Neural progenitor cell (in vitro differentiated cells): ENCODE measurements around the gene RBMY1B. TPM values are rescaled to one million over a fixed set of nuclear protein-coding genes. Genes with fewer than 3 reads are reported as not detected.
"Not testable (repeated sequence)": the region's sequence is repeated elsewhere in the genome, so short reads cannot be mapped to it uniquely, and the experiment has no call there.

Experiments
- DNase-seq: peaks from one replicate; pipeline ENCODE4 v3.0.0-alpha.2; 2016; ENCODE audit warnings: low spot score
- H2AFZ ChIP-seq: fragments of 200-600 bp; sonication (generic); replicated peaks from 2 replicates; pipeline ENCODE4 v1.6.1; 2016; ENCODE audit warnings: antibody characterized with exemption
- H3F3A ChIP-seq: fragments of 200-600 bp; sonication (generic); 2 replicates; pipeline ENCODE4 v1.6.1; 2016; ENCODE audit warnings: antibody characterized with exemption, low read depth
- H3K27ac ChIP-seq: fragments of 200-600 bp; sonication (generic); 2 replicates; pipeline ENCODE4 v1.5.1; 2016; ENCODE audit warnings: mild to moderate bottlenecking
- H3K27me3 ChIP-seq: fragments of 200-600 bp; sonication (generic); 2 replicates; pipeline ENCODE4 v1.6.1; 2016; ENCODE audit warnings: mild to moderate bottlenecking, moderate library complexity
- H3K36me3 ChIP-seq: fragments of 200-600 bp; sonication (generic); 2 replicates; pipeline ENCODE4 v1.5.1; 2016
- H3K4me1 ChIP-seq: fragments of 200-600 bp; sonication (generic); 2 replicates; pipeline ENCODE4 v1.6.1; 2016; ENCODE audit warnings: mixed run types
- H3K4me2 ChIP-seq: fragments of 200-600 bp; sonication (generic); 2 replicates; pipeline ENCODE4 v1.6.1; 2016
- H3K4me3 ChIP-seq: fragments of 200-600 bp; sonication (generic); 2 replicates; pipeline ENCODE4 v1.5.1; 2016
- H3K79me2 ChIP-seq: fragments of 200-600 bp; sonication (generic); 2 replicates; pipeline ENCODE4 v1.6.1; 2016; ENCODE audit warnings: low read depth
- H3K9ac ChIP-seq: fragments of 200-600 bp; sonication (generic); 2 replicates; pipeline ENCODE4 v1.6.1; 2016
- H3K9me3 ChIP-seq: fragments of 200-600 bp; sonication (generic); 2 replicates; pipeline ENCODE4 v1.5.1; 2016; ENCODE audit warnings: low read depth
- H4K20me1 ChIP-seq: fragments of 200-600 bp; sonication (generic); 2 replicates; pipeline ENCODE4 v1.6.1; 2016; ENCODE audit warnings: low read depth
- H3K27ac Mint-ChIP-seq: 3 replicates; pipeline ENCODE4 v1.8.0; 2021; ENCODE audit warnings: mixed read lengths
- H3K27me3 Mint-ChIP-seq: 2 replicates; pipeline ENCODE4 v1.8.0; 2022; ENCODE audit warnings: low read depth, mild to moderate bottlenecking, inconsistent platforms, moderate library complexity, mixed read lengths; ENCODE audit not compliant: insufficient read depth
- H3K36me3 Mint-ChIP-seq: 3 replicates; pipeline ENCODE4 v1.8.0; 2021; ENCODE audit warnings: mixed read lengths
- H3K4me1 Mint-ChIP-seq: 3 replicates; pipeline ENCODE4 v1.8.0; 2021; ENCODE audit warnings: mixed read lengths
- H3K4me3 Mint-ChIP-seq: 3 replicates; pipeline ENCODE4 v1.8.0; 2021; ENCODE audit warnings: mild to moderate bottlenecking, moderate library complexity, mixed read lengths
- H3K9me3 Mint-ChIP-seq: 3 replicates; pipeline ENCODE4 v1.8.0; 2020; ENCODE audit warnings: mixed read lengths
- EZH2 ChIP-seq: fragments of 200-600 bp; sonication (generic); IDR thresholded peaks from 2 replicates; pipeline ENCODE4 v1.6.1; 2017; ENCODE audit warnings: antibody characterized with exemption, mild to moderate bottlenecking, moderate library complexity
- EZH2phosphoT487 ChIP-seq: fragments of 200-600 bp; sonication (generic); IDR thresholded peaks from 2 replicates; pipeline ENCODE4 v1.6.1; 2017; ENCODE audit warnings: antibody characterized with exemption
- total RNA-seq: library from RNA; depleted of rRNA; stranded (reverse); fragments of >200 nt; gene quantifications from 2 replicates; pipeline ENCODE4 v1.2.3, GENCODE V29; 2015; ENCODE audit warnings: low replicate concordance
- TF ChIP-seq, protein P1 (sequence below): fragments of 200-600 bp; sonication (generic); IDR thresholded peaks from 2 replicates; pipeline ENCODE4 v1.5.1; 2017; ENCODE audit warnings: antibody characterized with exemption, mild to moderate bottlenecking

RBMY1B gene
- not detected in 2 replicates for total RNA-seq

DNA sequence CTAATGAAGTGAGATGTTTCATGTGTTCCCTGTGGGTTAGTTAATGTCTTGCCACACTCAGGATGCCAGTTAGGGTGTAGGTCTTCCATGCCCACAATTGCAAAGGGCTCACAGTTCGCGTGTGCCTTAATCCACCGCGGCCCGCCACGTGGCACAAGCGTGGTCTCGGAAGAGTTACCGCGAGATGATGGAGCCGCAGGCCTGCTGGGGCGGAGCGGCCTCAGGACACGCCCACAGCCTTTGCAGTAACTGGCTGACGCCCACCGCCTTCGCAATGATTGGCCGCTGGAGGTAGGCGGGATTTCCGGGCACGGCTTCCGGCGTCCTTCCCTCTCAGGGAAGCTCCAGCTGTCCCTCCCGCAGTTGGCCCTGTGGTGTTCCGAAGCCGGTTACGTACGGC lies at the start of gene RBMY1B:
RBMY1B (plus strand) TSS at position 301 of the 400 bp plus-strand sequence. CDS start 2,013 bp downstream, outside the sequence.
- not testable (repeated sequence) for H3K27me3 Mint-ChIP-seq, H3K36me3 Mint-ChIP-seq, H3K4me3 Mint-ChIP-seq, H2AFZ ChIP-seq, H3K36me3 ChIP-seq, H3K79me2 ChIP-seq, DNase-seq, H3K27ac Mint-ChIP-seq, H3K27me3 ChIP-seq, H3K27ac ChIP-seq, H4K20me1 ChIP-seq, H3K4me1 ChIP-seq, H3K4me1 Mint-ChIP-seq, H3F3A ChIP-seq, H3K9me3 Mint-ChIP-seq, H3K4me2 ChIP-seq, H3K9me3 ChIP-seq, H3K4me3 ChIP-seq, H3K9ac ChIP-seq

DNA sequence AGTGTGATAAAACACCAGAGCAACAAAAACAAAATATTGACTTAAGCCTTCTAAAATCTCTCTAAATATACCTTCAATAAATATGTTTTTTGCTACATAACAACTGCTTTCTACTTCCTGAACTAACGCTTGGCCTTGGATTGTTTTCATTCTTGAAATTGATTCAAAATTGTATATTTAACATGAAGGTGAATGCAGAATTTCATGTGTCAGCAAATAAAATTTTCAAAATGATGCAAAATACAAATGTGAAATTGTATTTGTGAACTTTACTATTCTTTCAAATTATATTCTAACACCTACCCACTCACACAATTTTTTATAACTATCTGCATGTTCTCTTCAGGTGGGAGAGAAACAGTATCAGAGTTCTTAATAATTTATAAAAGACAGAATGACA lies 48.2 kb upstream of the RBMY1B start:
- H3K27me3 ChIP-seq, H3K27ac Mint-ChIP-seq, H3K79me2 ChIP-seq, H3K4me3 ChIP-seq, H3K9ac ChIP-seq, H3K27me3 Mint-ChIP-seq, H3K27ac ChIP-seq, DNase-seq, H3K4me2 ChIP-seq, H2AFZ ChIP-seq, H3K36me3 ChIP-seq, H3K9me3 ChIP-seq, H3K4me1 ChIP-seq, H4K20me1 ChIP-seq, H3K4me3 Mint-ChIP-seq, H3F3A ChIP-seq, H3K9me3 Mint-ChIP-seq, H3K4me1 Mint-ChIP-seq, H3K36me3 Mint-ChIP-seq: not testable (repeated sequence)

- H3K27ac Mint-ChIP-seq: no peak overlapping the region
- Histone ChIP-seq H3K4me2 (no peak overlapping the region), H3K9ac (no peak overlapping the region), H3K27me3 (no peaks in the 10 kb centered on the region), H2AFZ (no peak overlapping the region), H3K79me2 (no peaks in the 10 kb centered on the region), H3K4me1 (no peaks in the 10 kb centered on the region), H3K9me3 (no peaks in the 10 kb centered on the region), H3F3A (no peaks in the 10 kb centered on the region), H3K4me3 (no peak overlapping the region), H3K36me3 (no peaks in the 10 kb centered on the region), H3K27ac (no peak overlapping the region), H4K20me1 (no peaks in the 10 kb centered on the region)
- H3K4me3 Mint-ChIP-seq: no peak overlapping the region
- H3K9me3 Mint-ChIP-seq: no peaks in the 10 kb centered on the region
- TF ChIP-seq EZH2phosphoT487 (no peak), EZH2 (no peak)
- TF ChIP-seq, protein P1, sequence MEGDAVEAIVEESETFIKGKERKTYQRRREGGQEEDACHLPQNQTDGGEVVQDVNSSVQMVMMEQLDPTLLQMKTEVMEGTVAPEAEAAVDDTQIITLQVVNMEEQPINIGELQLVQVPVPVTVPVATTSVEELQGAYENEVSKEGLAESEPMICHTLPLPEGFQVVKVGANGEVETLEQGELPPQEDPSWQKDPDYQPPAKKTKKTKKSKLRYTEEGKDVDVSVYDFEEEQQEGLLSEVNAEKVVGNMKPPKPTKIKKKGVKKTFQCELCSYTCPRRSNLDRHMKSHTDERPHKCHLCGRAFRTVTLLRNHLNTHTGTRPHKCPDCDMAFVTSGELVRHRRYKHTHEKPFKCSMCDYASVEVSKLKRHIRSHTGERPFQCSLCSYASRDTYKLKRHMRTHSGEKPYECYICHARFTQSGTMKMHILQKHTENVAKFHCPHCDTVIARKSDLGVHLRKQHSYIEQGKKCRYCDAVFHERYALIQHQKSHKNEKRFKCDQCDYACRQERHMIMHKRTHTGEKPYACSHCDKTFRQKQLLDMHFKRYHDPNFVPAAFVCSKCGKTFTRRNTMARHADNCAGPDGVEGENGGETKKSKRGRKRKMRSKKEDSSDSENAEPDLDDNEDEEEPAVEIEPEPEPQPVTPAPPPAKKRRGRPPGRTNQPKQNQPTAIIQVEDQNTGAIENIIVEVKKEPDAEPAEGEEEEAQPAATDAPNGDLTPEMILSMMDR: no peak
- no peak for DNase-seq
- H3K27me3 Mint-ChIP-seq: no peaks in the 10 kb centered on the region
- no peaks in the 10 kb centered on the region for H3K36me3 Mint-ChIP-seq
- H3K4me1 Mint-ChIP-seq: no peaks in the 10 kb centered on the region
These were observed 28.2 kb upstream of the RBMY1B start for GRCh38 chrY:21482967-21483366.

DNA sequence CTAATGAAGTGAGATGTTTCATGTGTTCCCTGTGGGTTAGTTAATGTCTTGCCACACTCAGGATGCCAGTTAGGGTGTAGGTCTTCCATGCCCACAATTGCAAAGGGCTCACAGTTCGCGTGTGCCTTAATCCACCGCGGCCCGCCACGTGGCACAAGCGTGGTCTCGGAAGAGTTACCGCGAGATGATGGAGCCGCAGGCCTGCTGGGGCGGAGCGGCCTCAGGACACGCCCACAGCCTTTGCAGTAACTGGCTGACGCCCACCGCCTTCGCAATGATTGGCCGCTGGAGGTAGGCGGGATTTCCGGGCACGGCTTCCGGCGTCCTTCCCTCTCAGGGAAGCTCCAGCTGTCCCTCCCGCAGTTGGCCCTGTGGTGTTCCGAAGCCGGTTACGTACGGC lies 23.4 kb downstream of the RBMY1B start, which contains the start of gene RBMY1A1:
RBMY1A1 (plus strand) TSS at position 301 of the 400 bp plus-strand sequence. CDS start 2,013 bp downstream, outside the sequence.
- H3K36me3 Mint-ChIP-seq, H3K4me1 Mint-ChIP-seq, H3K79me2 ChIP-seq, H3F3A ChIP-seq, H3K4me3 Mint-ChIP-seq, H3K27me3 Mint-ChIP-seq, H3K27me3 ChIP-seq, H4K20me1 ChIP-seq, H3K27ac Mint-ChIP-seq, H3K4me1 ChIP-seq, H3K36me3 ChIP-seq, H3K9me3 ChIP-seq, H3K4me2 ChIP-seq, H3K9me3 Mint-ChIP-seq, H3K9ac ChIP-seq, DNase-seq, H3K4me3 ChIP-seq, H2AFZ ChIP-seq, H3K27ac ChIP-seq: not testable (repeated sequence)

DNA sequence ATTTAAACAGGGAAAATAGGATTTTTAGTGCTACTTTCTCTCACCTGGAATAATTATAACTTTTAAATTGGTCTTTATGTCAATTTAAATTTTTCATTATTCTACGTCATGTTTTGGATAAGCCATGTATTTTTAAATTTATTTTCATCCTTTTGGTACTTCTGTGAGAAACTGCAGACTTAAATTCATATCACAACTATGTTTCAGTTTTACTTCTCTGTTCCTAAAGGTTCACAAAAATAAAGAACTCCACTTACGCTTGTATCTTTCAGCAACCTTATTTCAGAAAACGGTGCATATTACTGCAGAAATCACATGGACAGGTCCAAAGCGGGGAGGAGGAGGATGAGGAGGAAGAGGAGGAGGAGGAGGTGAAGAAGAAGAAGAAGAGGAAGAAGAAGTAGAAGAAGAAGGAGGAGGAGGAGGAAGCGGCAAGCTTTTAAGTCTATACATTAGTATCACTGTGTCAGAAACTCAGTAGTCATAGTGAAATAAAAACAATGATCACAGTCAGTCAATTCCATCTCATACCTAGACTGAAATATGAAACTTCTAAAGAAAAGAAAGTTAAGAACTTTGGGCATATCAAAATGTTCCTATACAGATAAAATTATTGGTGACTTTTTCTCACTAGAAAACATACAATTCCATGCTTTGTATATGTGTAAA lies 48.3 kb downstream of the RBMY1B start:
- H3K36me3 ChIP-seq, H3K9ac ChIP-seq, H3K79me2 ChIP-seq, H3K9me3 ChIP-seq, H3K4me3 ChIP-seq, H3K27me3 Mint-ChIP-seq, H4K20me1 ChIP-seq, H3K27ac Mint-ChIP-seq, H2AFZ ChIP-seq, H3K4me1 ChIP-seq, H3K36me3 Mint-ChIP-seq, DNase-seq, H3K9me3 Mint-ChIP-seq, H3K4me2 ChIP-seq, H3K27ac ChIP-seq, H3K4me3 Mint-ChIP-seq, H3K27me3 ChIP-seq, H3F3A ChIP-seq, H3K4me1 Mint-ChIP-seq: not testable (repeated sequence)

Other genes with a start within 250 kb of the RBMY1B start
- gene RBMY1A1, start 23.5 kb downstream of the RBMY1B start, total RNA-seq: not detected in 2 replicates